Ishikawa (cell line): ENCODE results near the gene XG.

ENCODE experiments used
- EP300 ChIP-seq: IDR thresholded peaks from 2 replicates; pipeline ENCODE4 v1.6.1; 2012; ENCODE audit warnings: borderline replicate concordance
- RAD21 ChIP-seq: IDR thresholded peaks from 2 replicates; pipeline ENCODE4 v1.6.1; 2012; ENCODE audit warnings: low read depth
- TAF1 ChIP-seq: IDR thresholded peaks from 2 replicates; pipeline ENCODE4 v1.6.1; 2012; ENCODE audit warnings: low read depth, mild to moderate bottlenecking
- TF ChIP-seq, protein P1 (sequence below): IDR thresholded peaks from 2 replicates; pipeline ENCODE4 v1.6.1; 2012; ENCODE audit warnings: low read depth, mild to moderate bottlenecking

DNA sequence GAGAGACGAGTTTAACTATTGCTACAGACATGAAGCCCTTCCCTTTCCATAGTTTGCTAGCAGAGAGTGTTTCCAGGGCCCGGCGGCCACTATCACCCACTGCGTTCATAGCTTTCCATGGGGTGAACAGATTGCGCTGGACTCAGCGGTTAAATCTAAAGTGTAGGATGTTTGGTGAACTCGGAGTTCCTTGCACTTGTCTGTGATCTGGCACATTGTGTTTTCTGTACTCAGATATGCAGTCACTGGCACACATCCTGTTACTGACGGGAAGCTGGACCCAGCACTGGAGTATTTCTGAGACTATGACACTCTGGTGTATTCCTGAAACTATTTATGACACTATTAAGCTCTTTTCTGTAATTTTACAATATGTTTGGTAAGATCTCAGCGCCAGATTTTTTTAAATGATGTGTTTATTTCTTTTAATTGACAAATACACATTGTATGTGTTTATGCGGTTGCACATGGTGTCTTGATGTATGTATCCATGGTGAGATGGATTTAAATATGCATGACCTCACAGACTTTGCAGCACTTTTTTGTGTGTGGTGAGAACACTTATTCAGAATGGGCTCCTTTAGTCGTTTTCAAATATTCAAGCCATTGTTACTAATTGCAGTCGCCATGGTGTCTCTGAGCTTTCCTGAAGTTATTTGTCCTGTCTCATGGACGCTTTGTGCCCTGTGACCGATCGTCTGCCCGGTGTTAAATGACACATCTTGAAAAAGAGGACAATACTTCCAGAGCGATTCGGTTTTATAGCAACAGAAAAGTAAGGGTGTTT lies 46.6 kb upstream of the XG start:
- TF ChIP-seq, protein P1, sequence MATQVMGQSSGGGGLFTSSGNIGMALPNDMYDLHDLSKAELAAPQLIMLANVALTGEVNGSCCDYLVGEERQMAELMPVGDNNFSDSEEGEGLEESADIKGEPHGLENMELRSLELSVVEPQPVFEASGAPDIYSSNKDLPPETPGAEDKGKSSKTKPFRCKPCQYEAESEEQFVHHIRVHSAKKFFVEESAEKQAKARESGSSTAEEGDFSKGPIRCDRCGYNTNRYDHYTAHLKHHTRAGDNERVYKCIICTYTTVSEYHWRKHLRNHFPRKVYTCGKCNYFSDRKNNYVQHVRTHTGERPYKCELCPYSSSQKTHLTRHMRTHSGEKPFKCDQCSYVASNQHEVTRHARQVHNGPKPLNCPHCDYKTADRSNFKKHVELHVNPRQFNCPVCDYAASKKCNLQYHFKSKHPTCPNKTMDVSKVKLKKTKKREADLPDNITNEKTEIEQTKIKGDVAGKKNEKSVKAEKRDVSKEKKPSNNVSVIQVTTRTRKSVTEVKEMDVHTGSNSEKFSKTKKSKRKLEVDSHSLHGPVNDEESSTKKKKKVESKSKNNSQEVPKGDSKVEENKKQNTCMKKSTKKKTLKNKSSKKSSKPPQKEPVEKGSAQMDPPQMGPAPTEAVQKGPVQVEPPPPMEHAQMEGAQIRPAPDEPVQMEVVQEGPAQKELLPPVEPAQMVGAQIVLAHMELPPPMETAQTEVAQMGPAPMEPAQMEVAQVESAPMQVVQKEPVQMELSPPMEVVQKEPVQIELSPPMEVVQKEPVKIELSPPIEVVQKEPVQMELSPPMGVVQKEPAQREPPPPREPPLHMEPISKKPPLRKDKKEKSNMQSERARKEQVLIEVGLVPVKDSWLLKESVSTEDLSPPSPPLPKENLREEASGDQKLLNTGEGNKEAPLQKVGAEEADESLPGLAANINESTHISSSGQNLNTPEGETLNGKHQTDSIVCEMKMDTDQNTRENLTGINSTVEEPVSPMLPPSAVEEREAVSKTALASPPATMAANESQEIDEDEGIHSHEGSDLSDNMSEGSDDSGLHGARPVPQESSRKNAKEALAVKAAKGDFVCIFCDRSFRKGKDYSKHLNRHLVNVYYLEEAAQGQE, result no peak
- TF ChIP-seq EP300 (no peak), TAF1 (no peak), RAD21 (no peak)
